Testis (tissue), 3 donors: ENCODE data around the gene EXOC7. TPM values are rescaled to one million over a fixed set of nuclear protein-coding genes. Genes with fewer than 3 reads are reported as not detected.
"Not testable (repeated sequence)": the region's sequence is repeated elsewhere in the genome, so short reads cannot be mapped to it uniquely, and the experiment has no call there.

ENCODE experiments used
- DNase-seq: peaks from one replicate; pipeline ENCODE4 v3.0.0-alpha.2; 2019
- H3K27ac ChIP-seq, 2 donors: fragments of 200-600 bp; sonication (generic); one replicate each; pipeline ENCODE4 v1.5.1; 2019
- H3K27me3 ChIP-seq: fragments of 200-600 bp; sonication (generic); one replicate; pipeline ENCODE4 v1.5.1; 2019
- H3K36me3 ChIP-seq: fragments of 200-600 bp; sonication (generic); one replicate; pipeline ENCODE4 v1.5.1; 2017; ENCODE audit warnings: low read depth; ENCODE audit errors: missing control alignments
- H3K4me1 ChIP-seq: fragments of 200-600 bp; sonication (generic); one replicate; pipeline ENCODE4 v1.5.1; 2019
- H3K4me3 ChIP-seq, 2 donors: fragments of 200-600 bp; sonication (generic); one replicate each; pipeline ENCODE4 v1.5.1; 2017 to 2019
- H3K9me3 ChIP-seq: fragments of 200-600 bp; sonication (generic); one replicate; pipeline ENCODE4 v1.5.1; 2017
- POLR2A ChIP-seq: fragments of 450-650 bp; IDR thresholded peaks from one replicate; pipeline ENCODE4 v1.6.1; 2017; ENCODE audit warnings: antibody characterized with exemption, mild to moderate bottlenecking, moderate library complexity
- WGBS, 2 donors: methylation state at CpG; one replicate each; pipeline ENCODE4 v1.1.5; 2018; 5-methylcytosine and 5-hydroxymethylcytosine counted together
- intact Hi-C: fragments of 100-400 bp; cut with DNase I; formaldehyde crosslinking; loops from one replicate; pipeline ENCODE4 v1.15.1; 2023; ENCODE audit warnings: low total_unique reads
- polyA plus RNA-seq: library from polyadenylated mRNA; stranded (reverse); fragments of 350-450 nt; fragmentation: Illumina TruSeq; extraction: RNeasy Lipid Tissue Mini Kit (QIAGEN cat#74804); gene quantifications from one replicate; pipeline ENCODE4 v1.2.3, GENCODE V29; 2014; ENCODE audit warnings: low read depth, low replicate concordance; ENCODE audit not compliant: insufficient read depth
- total RNA-seq, 2 donors: library from RNA; depleted of rRNA; stranded (reverse); fragments of >200 nt; gene quantifications; one replicate each; pipeline ENCODE4 v1.2.3, GENCODE V29; 2016
- TF ChIP-seq, protein P1 (sequence below), 3 experiments: fragments of 450-650 bp in 2 of 3; fragments of 200-600 bp in 1 of 3; sonication (generic) in 1 of 3; IDR thresholded peaks; one replicate each; pipeline ENCODE4 v1.5.1; 2016 to 2019; ENCODE audit warnings: antibody characterized with exemption in 3 of 3, mild to moderate bottlenecking in 2 of 3, moderate library complexity in 1 of 3

EXOC7 gene
- total and polyA plus RNA-seq, 3 donors from 2014 or later: 99.1 to 138 (median 138) TPM

DNA sequence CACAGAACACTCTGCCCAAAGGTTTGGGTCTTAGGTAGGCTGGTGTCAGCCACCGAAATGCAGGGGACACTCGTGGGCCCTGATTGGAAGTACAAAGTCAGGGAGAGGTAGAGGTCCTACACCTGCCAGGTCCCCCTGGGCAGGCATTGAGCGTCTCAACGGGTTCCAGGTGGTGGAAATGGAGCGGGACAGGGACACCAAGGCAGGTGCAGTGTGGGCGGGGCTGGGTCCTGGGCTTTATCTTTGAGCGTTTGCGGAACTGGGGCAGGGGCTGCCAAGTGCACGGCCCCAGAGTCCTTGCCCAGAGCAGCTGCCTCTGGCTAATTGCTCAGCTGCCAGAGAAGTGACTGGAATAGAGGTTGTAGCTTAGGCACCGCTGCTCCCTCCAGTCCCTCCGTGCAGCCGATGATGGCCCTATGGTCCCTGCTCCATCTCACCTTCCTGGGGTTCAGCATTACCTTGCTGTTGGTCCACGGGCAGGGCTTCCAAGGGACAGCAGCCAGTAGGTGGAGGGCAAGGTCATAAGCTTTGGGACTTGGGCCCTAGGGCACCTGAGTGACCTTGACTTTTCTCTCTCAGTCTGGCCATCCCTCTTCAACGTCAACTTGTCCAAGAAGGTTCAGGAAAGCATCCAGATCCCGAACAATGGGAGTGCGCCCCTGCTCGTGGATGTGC is 24.6 kb downstream of the EXOC7 start, which contains the start of gene ZACN:
Gene ZACN, plus strand, starts transcription at position 323 of the 675 bp plus-strand sequence. Its CDS starts 83 bp downstream, at position 406.
- no peaks in the 10 kb centered on the region for H3K9me3 ChIP-seq
- WGBS, 2 donors: 53 to 63% methylated on average over 6 to 17 of the region's 17 CpGs
- H3K36me3 ChIP-seq: no peaks in the 10 kb centered on the region
- peaks cover 36% of the 10 kb centered on the region for H3K4me1 ChIP-seq
- no peak for DNase-seq
- no peak within 1 kb of the TSS for H3K27ac ChIP-seq
- H3K27me3 ChIP-seq: no peaks in the 10 kb centered on the region
- intact Hi-C loops: no loop called here
- TF ChIP-seq, protein P1, sequence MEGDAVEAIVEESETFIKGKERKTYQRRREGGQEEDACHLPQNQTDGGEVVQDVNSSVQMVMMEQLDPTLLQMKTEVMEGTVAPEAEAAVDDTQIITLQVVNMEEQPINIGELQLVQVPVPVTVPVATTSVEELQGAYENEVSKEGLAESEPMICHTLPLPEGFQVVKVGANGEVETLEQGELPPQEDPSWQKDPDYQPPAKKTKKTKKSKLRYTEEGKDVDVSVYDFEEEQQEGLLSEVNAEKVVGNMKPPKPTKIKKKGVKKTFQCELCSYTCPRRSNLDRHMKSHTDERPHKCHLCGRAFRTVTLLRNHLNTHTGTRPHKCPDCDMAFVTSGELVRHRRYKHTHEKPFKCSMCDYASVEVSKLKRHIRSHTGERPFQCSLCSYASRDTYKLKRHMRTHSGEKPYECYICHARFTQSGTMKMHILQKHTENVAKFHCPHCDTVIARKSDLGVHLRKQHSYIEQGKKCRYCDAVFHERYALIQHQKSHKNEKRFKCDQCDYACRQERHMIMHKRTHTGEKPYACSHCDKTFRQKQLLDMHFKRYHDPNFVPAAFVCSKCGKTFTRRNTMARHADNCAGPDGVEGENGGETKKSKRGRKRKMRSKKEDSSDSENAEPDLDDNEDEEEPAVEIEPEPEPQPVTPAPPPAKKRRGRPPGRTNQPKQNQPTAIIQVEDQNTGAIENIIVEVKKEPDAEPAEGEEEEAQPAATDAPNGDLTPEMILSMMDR (IDR thresholded peaks at IDR 0.05): no peak
- no peak for TF ChIP-seq POLR2A
- H3K4me3 ChIP-seq: no peak within 1 kb of the TSS

DNA sequence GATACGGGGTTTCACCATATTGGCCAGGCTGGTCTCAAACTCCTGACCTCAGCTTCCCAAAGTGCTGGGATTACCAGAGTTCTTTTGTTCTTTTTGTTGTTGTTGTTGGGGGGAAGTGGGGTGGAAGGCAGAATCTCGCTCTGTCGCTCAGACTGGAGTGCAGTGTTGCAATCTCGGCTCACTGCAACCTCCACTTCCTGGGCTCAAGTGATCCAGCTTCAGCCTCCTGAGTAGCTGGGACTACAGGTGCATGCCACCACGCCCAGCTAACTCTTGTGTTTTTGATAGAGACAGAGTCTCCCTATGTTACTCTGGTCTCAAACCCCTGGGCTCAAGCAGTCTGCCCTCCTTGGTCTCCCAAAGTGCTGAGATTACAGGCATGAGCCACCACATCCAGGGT is 25.2 kb downstream of the EXOC7 start:
- WGBS, 2 donors: 71 to 76% methylated on average over 5 of the region's 5 CpGs
- H3K27ac ChIP-seq, H3K27me3 ChIP-seq, DNase-seq, H3K36me3 ChIP-seq, H3K4me3 ChIP-seq, intact Hi-C loops, H3K9me3 ChIP-seq: not testable (repeated sequence)
- H3K4me1 ChIP-seq: peaks cover 36% of the 10 kb centered on the region

DNA sequence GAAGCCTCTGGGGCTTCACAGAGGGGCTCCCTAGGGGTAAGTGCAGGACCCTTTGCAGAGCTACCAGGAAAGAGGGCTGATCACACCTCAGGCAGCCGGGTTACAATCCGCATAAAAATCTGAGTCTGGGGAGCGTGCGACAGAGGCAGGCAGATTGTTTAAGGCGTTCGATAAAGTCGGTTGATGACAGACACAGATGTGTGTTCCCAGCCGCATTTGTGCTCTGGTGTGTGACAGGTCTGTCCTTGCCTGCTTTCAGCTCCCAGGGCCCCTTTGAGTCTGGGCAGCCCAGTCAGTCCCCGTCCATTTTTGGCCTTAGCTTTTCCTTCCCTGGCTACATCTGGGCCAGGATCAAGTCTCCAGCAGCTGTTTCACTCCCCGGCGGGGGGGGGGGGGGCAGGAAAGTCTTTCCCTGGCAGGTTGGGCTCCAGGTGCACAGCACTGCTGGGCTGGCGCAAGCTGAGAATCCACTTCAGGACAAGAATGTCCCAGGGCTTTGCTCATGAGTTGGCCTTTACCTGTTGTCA is 25.9 kb downstream of the EXOC7 start:
- DNase-seq: no peak
- Histone ChIP-seq H3K36me3 (no peaks in the 10 kb centered on the region), H3K27ac (no peak overlapping the region), H3K9me3 (no peaks in the 10 kb centered on the region), H3K4me3 (no peak overlapping the region), H3K27me3 (no peaks in the 10 kb centered on the region), H3K4me1 (peaks cover 36% of the 10 kb centered on the region)
- intact Hi-C loops: no loop called here
- WGBS, 2 donors: 23 to 29% methylated on average over 8 to 12 of the region's 12 CpGs
- TF ChIP-seq POLR2A: no peak
- TF ChIP-seq, protein P1 (IDR thresholded peaks at IDR 0.05): no peak

DNA sequence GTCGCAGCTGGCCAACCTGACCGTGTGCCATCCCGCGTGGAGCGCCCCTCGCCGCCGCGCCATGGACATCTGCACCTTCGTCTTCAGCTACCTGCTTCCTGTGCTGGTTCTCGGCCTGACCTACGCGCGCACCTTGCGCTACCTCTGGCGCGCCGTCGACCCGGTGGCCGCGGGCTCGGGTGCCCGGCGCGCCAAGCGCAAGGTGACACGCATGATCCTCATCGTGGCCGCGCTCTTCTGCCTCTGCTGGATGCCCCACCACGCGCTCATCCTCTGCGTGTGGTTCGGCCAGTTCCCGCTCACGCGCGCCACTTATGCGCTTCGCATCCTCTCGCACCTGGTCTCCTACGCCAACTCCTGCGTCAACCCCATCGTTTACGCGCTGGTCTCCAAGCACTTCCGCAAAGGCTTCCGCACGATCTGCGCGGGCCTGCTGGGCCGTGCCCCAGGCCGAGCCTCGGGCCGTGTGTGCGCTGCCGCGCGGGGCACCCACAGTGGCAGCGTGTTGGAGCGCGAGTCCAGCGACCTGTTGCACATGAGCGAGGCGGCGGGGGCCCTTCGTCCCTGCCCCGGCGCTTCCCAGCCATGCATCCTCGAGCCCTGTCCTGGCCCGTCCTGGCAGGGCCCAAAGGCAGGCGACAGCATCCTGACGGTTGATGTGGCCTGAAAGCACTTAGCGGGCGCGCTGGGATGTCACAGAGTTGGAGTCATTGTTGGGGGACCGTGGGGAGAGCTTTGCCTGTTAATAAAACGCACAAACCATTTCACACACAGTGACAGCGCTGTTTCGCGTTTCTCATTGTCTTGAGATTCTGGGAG is 26.6 kb downstream of the EXOC7 start:
- TF ChIP-seq, protein P1 (IDR thresholded peaks at IDR 0.05): no peak
- TF ChIP-seq POLR2A: no peak
- no peak for DNase-seq
- peaks cover 36% of the 10 kb centered on the region for H3K4me1 ChIP-seq
- 0 to 4% methylated on average over 21 to 76 of the region's 82 CpGs for WGBS, 2 donors
- no peak overlapping the region for H3K4me3 ChIP-seq
- intact Hi-C loops: no loop called here
- no peaks in the 10 kb centered on the region for H3K36me3 ChIP-seq
- H3K27me3 ChIP-seq: no peaks in the 10 kb centered on the region
- H3K9me3 ChIP-seq: no peaks in the 10 kb centered on the region
- H3K27ac ChIP-seq: no peak overlapping the region

DNA sequence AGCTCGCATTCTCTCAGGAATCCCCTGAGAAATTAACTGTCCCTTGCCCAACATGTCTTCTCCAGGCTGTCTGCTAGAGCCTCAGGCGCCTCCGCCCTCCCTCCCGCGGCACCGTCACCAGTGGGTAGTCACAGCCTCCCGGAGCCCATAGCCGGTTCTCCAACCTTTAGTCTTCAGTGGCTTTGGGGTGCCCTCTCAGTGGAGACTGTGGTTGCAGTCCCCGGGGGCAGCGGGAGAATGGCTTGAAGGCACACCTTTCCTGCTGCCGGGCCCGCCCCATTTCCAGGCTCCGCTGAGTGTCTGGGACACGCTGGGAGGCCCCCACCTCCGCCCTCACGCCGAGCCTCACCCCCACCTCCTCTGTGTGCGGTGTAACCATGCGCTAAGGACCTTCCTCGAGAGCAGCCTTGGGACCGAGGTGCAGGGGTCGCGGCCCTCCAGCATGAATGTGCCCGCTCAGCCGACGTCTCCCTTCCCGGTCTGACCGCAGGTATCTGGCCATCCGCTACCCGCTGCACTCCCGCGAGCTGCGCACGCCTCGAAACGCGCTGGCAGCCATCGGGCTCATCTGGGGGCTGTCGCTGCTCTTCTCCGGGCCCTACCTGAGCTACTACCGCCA is 27.3 kb downstream of the EXOC7 start:
- 2 to 10% methylated on average over 7 to 41 of the region's 41 CpGs for WGBS, 2 donors
- intact Hi-C loops: no loop called here
- Histone ChIP-seq H3K27me3 (no peaks in the 10 kb centered on the region), H3K4me3 (no peak overlapping the region), H3K4me1 (peaks cover 40% of the 10 kb centered on the region), H3K27ac (no peak overlapping the region), H3K36me3 (no peaks in the 10 kb centered on the region), H3K9me3 (no peaks in the 10 kb centered on the region)
- TF ChIP-seq, protein P1 (IDR thresholded peaks at IDR 0.05): no peak
- TF ChIP-seq POLR2A: no peak
- no peak for DNase-seq
